ENCODE data around the gene C8G.

The C8G gene

DNA sequence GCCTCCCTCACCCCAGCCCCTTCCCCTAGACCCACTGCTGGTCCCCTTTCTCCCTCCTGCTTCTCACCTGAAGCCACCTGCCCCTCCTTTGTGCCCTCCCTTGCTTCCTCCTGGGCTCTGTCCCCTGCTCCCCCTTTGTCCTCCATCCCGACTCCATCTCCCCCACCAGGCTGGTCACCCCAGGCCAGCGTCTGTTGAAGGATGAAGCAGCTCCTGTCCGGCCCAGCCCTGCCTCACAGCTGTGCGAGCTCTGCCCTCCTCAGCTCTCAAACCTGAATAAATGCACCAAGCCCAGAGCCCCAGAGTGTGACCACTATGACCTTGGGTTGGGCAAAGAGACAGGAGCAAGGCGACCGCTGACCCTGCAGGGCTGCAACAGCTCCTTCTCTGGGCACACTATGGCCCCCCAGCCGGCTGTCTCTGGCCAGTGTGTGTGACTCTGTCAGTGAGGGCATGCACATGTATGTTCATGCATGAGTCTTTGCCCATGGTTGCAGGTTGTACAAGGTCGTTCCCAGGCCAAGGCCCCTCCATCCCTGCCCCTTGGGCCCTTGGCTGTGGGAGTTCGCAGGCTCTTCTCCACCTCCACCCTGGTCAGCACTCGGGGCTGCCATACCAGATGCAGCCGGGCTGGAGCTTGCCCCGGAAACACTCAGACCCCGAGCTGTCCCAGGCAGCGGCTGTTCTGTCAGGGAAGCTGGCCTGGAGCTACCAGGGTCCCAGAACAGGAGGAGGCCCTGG is 10.3 kb downstream of the C8G start:
- no peak for DNase-seq

DNA sequence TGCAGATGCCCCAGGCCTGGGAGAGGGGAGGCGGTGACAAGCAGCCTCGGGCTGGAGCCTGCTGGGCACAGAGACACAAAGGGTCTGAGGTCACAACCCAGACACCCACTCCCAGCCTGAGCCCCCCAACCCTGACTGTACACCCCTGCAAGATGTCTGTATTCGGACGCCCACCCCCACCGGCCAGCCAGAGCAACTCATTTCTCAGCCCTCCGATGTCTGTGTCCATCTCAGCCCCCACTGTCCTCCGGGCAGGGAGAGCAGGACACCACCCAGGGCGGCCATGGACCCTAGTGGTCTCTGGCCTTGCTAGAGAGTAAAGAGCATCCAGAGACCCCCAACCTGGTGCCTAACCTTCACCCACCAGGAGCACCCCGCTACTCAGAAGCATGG is 10.9 kb downstream of the C8G start:
- no peak for DNase-seq

DNA sequence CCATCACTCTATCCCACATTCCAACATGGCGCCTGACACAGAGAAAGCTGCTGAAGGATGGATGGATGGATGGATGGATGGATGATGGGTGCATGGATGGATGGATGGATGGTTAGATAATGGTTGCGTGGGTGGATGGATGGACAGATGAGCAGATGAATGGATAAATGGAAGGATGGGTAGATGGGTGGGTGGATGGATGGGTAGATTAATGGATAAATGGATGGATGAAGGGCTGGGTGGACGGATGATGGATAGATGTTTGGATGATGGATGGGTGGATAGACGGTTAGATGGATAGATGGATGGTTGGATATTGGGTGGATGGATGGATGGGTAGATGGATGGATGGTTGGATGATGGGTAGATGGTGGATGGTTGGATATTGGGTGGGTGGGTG is 11.6 kb downstream of the C8G start:
- no peak for DNase-seq

DNA sequence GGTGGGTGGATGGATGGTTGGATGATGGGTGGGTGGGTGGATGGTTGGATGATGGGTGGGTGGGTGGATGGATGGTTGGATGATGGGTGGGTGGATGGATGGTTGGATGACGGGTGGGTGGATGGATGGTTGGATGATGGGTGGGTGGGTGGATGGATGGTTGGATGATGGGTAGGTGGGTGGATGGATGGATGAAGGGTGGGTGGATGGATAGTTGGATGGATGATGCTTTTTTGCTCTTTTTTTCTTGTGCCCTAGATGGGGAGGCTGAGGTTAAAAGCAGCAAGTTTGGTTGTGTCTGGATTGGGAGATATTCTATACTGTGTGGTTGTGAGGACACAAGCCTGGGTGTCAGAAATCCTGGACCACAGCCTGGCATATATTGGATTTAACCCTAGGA is 12.4 kb downstream of the C8G start:
- DNase-seq, result no peak

DNA sequence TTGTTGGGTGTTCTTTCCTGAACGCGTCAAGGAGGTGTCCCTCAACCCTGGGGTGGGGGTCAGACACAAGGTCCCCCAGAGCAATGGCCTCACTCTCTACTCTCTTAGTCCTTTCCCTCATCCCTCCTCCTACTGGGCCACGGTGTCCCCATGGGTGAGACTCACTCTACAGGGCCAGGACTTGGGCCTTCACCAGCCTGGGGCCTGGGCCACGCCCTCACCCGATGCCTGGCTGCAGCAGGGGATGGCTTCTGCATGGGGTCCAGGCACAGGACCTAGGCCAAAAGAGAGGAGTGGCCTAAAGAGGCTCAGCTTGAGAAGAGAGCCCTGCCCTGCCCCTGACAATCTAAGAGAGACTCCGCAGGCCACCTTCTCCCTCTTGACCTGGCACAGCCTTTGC is 12.9 kb downstream of the C8G start:
- no peak for DNase-seq

DNA sequence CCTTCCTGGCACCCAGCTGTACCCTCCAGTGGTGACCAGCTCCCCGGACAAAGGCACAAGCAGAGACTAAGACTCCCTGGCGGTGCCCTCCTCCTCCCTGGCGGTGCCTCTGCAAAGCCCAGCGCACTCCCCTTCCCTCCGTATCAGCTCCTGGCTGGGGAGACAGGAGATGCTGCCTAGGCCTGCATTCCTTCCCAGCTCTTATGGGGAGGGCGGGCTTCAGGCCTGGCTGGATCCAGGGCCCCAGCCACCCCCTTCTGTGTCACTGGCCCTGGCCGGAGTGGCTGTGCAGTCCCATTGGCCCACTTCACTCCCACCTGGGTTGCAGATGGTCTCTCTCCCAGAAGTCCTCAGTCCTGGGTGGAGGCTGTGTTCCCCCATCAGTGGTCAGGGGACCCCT is 13.4 kb downstream of the C8G start:
- DNase-seq, result no peak

DNA sequence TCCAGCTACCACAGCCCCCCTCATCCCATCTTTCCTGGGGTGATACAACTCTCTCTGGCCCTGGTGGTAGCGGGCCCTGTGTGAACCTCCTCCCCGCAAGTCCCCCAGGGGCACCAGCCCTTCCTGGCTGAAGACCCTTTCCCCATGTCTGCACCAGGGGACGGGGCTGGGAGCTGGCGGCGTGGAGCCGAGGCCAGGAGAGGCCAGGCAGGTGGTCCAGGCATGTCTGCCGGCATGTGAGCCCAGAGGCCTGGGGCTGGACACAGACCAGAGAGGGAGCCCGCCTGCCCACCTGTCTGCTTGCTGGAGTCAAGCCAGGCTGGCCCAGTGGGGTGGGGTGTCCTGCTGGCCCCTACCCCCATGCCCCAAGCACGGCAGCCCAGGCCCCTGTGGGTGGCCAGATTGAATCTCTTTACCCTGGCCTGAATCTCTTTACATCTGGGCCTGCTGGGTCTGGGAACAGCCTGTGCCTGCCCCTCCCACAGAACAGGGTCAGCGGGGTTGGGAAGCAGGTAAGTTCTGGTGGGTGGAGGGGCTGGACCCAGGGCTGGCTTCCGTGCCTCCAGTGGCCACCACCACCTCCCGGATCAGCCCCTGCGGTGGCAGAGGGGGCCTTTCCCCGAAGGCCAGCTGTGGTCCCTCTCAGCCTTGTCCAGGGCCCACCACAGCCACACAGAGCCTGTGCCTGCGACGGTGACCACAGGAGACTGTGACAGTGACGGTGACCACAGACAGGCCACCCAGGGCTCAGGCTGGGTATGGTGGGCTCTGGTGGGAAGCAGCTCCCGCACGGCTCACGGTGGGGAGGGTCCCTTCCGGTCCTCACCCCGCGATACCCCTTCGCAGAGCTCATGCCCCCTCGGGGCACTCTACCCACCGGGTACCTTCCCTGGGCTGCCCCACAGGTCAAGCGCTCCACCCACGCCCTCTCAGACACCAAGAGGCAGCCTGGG is 14.1 kb downstream of the C8G start:
- no peak for DNase-seq

DNA sequence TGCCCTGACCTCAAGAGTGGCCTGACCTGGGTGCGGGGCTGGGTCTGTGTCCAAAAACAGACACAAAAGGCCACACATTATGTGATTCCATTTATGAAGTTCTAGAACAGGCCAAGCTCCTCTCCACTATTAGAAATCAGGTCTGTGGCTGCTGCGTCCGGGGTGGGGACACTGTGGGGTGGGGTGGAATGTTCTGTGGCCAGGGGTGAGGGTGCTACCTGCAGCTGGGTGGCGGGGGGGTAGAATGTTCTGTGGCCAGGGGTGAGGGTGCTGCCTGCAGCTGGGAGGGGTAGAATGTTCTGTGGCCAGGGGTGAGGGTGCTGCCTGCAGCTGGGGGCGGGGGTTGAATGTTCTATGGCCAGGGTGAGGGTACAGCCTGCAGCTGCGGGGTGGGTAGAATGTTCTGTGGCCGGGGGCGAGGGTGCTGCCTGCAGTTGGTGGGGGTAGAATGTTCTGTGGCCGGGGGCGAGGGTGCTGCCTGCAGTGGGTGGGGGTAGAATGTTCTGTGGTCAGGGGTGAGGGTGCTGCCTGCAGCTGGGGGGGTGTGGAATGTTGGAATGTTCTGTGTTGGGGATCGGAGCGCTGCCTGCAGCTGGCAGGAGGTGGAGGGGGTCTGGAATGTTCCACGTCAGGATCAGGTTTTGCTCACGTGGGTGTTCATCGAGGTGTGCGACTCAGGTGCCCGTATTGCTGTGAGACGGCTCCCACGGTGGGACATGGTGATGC is 15.3 kb downstream of the C8G start:
- DNase-seq, result no peak

DNA sequence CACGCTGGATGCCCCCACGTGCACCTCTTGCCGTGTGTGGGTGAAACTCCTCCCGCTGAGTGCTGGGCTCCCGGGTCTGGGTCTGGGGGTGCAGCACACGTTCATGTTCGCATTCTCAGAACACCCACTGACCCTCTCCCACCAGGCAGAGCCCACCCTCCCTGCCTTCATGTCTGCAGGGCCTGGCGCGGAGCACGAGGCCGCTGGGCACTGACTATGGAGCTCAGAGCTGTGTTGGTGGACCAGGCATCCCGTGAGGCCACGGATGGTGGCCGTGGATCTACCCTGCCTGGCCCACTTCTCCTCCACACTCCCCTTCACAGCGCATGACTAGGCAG is 15.9 kb downstream of the C8G start:
- DNase-seq, result no peak

DNA sequence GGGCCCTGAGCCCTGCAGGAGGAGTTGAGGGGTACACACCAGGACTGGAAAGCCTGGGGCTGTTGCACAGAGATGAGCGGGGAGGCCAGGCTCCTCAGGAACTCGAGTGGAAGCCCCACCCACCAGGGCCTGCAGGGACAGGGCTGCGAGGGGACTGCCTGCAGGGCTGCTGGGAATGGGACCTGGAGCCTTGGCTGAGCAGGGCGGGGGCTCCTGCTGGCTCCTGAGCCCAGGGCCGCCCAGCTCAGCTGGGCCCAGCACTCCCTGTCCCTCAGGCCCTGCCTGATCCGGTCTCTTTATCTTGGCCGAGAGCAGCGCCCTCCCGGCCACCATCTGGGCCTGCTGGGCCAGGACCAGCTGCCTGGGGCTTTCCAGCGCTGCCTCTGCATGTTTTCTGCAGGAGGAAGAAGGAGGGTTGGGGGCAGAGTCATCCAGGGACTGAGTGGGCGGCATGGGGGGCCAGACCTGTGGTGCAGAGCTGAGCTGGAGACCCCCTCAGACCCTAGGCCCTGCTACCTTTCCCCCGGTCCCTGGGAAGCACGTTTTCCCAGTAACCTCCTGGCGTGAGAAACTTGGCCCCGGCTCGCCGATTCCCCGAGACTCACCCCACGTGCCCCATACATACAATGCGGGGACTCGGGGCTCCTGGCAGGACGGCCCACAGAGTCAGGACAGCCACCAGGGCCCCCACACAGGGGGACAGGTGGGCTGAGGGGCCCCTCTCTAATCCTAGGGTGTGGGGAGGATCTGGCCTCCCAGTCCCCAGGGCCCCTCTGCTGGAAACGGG is 16.4 kb downstream of the C8G start:
- DNase-seq, result no peak

DNA sequence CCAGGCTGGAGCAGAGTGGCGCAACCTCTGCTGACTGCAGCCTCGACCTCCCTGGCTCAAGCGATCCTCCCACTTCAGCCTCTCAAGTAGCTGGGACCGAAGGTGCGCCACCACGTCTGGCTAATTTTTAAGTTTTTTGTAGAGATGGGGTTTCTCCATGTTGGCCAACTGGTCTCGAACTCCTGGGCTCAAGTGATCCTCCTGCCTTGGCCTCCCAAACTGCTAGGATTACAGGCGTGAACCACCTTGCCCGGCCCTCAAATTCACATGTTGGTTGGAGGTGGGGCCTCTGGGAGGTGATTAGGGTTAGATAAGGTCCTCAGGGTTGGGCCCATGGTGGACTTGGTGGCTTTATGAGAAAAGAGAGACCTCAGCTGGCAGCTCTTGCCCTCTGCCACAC is 17.1 kb downstream of the C8G start:
- no peak for DNase-seq

DNA sequence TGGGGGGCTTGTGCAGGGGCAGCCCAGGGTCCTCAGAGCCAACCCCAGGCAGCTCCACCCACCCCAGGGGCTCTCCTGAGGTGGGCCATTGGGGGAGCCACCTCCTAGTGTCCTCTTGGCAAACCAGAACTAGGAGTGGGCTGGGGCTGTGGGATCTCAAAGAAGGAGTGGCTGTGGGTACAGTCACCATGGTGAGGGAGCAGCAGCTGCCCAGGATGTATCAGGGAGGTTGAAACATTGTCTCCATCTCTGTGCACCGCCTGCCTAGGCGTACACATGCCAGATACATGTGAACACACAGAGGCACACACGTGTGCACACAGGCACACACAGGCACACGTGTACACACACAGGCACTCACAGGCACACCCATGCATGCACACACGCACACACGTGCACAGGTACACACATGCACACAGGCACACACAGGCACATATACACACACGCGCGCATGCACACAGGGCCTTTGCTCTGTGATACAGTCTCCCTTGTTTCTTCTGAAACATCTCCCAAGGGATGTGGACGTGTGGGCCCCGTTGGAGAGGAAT is 17.7 kb downstream of the C8G start:
- no peak for DNase-seq

DNA sequence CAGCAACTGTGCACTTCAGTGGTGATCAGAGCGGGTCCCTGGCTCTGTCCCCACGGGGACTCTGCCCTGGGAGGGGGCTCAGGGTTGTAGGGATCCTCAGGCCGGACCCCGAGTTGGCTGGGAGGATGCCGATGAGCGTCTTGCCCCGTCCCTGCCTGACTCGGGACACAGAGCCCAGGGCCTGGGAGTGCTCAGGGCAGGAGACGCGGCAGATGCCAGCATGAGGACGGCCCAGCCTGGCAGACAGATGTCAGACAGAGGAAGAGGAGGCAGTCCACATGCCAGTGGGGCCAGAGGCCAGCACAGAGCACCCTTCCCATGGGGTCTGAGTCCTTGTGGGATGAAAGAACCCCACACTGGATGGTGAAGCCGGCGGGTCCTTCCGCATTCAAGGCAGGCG is 18.3 kb downstream of the C8G start:
- DNase-seq, result no peak

DNA sequence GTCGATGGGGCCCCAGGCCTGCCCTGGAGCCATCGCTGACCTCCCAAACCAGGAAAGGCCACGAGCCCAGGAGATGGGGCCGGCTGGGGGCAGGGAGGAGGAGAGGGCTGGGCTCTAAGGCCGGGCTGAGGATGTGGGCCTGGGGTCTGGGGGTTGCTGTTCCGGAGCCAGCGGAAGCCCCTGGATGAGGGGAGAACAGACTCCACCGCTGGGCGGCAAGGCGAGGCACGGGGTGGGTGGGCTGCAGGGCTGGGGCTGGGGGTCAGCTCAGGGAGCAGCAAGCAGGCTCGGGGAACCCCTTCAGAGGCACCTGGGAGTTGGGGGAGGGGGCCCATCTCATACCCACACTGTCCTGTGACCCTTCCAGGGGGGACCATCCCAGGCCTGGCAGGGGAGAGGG is 18.7 kb downstream of the C8G start:
- no peak for DNase-seq

DNA sequence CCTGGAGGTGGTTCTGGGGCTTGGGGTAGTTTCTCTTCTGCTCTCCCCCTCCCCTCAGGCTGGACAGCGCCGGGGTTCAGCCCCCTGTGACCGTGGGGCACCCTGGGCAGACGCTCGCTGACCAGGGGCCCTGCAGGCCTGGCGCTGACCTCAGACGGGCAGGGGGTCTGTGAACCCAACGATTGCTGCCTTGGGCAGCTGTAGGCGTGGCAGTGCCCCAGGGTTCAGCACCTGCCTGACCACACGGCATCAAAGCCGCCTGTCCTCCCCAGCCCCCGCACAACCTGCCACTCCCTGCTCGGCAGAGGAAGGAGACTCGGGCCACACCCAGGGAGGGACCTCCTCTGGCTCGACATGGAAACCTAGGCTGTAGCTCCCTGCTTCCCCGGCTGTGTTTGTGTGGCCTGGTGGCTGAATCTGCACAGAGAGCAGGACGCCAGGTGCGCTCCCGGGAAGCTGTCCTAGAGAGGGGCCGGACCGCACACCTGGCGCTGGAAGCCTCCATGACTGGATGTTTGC is 19.2 kb downstream of the C8G start:
- DNase-seq, result no peak

DNA sequence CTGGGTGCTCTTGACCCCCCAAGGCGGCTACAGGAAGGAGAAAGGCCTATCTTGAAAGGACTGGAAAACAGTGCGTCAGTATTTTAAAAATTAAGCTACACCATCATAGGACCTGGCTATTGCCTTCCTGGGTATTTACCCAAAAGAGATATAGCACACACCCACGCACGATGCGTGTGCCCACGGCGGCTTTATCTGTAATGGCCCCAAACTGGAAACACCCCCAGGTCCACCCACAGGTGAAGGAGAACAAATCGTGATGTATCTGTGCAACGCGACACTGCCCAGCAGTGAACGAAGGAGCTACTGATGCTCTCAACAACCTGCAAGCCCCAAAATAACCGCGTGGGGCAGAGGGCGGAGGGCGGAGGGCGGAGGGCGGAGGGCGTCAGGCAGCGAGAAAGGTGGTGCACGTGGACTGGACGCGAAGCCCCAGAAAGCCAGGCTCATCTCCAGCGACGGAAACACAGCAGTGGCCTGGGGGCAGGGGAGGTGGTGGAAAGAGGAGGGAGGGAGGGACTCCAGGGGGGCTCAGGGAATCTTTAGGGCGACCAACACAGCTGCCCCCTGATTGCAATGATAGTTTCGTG is 19.9 kb downstream of the C8G start:
- no peak for DNase-seq

DNA sequence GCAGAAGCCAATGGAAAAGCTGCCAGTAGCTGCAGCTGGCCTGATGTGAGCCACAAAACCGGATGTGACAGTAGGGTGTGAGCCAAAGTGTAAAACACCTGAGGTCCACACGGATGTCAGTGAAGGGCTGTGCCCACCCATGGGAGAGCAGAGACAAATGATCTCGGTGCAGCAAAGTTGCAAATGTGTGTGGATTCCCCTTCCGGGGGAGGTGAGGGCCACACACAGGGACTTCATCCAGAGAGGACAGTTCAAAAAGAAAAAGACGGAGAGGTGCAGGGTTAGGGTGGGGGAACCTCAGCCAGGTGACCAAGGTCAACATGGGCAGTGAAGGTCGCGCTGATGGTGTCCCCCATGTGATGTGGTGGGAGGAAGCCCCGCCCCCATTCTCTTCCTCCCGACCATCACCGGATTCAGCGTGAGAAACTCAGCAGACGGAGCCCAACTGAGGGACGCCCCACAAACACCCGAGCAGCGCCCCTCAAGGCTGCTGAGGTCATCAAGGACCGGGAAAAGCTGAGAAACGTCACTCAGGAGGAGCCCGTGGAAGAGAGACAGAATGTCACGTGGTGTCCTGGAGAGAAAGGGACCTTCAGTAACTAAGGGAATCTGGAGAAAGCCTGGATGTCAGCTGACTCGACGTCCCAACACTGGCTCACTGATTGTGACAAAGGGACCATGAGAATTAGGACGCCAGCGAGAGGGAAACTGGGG is 20.9 kb downstream of the C8G start:
- no peak for DNase-seq

DNA sequence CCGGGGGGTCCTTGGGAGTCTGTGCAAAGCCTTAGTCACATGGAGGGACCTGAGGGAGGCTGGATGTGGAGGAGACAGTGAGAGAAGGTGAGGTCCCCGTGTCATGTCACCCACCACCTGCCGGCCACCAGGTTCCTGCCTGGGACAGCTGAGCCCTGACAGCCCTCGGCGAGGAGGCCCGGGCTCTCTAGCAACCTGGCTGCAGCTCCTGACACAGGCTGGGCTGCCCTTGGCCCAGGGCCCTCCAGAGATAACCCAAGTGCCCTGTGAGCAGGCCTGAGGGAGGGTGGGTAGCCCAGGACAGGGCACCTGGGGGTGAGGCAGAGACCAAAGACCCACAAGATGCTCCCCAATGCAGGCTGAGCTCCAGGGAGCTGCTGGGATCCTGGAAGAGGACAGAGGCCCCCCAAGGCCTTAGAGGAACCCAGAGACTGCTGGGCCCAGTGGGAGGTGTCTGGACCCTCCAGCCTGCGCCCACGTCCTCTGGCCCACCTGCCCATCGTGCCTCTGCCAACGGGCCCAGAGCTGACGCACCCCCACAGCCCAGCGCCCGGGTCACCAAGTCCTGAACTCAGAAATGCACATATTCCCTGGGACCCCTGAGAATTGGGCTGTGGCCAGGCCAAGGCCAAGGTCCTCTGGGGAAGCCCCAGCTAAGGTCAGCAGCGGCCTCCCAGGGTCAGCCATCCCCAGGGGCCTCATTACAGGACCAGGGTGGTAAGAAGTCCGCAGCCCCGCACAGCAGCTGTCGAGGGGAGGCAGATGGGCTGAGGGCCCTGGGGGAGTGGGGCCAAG is 23.5 kb downstream of the C8G start:
- no peak for DNase-seq

DNA sequence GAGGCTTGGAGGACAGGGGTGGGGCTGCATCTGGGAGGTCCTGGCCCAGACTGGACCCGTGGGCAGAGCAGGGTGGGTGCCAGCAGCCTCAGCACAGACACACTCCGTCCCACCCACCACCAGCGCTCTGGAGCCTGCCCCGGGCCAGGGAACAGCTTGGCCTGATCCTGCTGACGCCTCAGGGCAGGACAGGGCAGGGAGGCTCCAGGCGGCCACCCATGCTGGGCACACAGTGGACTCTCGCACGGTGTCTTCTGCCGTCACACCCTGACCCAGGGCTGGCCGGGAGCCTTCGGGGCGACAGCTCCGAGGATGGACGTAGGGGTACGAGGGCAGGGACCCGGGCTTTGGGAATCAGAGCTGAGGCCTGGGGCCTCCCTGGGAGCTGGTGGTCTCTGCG is 24.1 kb downstream of the C8G start:
- DNase-seq, result no peak

DNA sequence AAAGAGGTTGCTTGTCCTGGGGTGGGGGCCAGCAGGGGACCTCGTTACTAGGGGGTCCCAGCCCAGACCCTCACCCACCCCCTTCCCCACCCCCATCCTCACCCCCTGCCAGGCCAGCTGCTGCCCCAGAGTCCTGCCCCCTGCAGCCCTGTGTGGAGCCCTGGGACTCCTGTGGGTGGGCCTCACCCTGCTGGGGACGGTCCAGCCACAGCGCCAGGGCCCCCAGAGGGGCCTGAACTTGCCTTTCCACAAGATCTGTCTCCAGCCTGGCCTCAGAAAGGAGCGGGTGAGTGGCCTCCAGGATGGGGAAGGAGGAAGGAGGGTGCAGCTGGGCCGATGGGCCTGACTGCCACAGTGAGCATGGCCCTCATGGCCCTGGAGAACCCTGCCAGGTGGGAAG is 24.7 kb downstream of the C8G start:
- DNase-seq, result no peak

DNA sequence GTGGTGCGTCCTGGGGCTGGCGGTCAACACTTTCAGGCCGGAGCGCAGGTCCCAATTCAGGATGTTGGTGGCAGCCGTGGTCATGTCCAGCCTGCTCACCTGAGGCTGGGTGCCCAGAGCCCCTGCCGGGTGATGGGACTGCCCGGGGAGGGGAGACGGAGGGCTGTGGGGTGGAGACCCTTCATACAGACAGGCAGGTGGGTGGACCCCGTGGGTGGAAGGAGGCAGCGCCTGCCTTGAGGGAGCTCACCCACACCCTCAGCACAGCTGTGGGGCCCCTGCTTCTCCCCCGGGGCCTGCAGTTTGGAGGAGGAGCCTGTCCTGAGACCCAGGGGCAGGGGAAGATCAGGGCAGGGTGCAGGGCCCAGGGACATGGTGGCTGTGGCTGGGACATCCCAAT is 25.3 kb downstream of the C8G start:
- DNase-seq, result no peak

Data from GDM1 (cell line).